CD4-positive, alpha-beta T cell treated with Interleukin-10 for 1 hour (primary cell): ENCODE data around the gene RIT1.
"Not testable (repeated sequence)": the region's sequence is repeated elsewhere in the genome, so short reads cannot be mapped to it uniquely, and the experiment has no call there.

Experiments used
- DNase-seq: peaks from one replicate; pipeline ENCODE4 v3.0.0-alpha.2; 2020

The RIT1 gene

GRCh38 chr1:155933591-155934096 lies 22.5 kb upstream of the RIT1 start:
- DNase-seq: no peak

DNA sequence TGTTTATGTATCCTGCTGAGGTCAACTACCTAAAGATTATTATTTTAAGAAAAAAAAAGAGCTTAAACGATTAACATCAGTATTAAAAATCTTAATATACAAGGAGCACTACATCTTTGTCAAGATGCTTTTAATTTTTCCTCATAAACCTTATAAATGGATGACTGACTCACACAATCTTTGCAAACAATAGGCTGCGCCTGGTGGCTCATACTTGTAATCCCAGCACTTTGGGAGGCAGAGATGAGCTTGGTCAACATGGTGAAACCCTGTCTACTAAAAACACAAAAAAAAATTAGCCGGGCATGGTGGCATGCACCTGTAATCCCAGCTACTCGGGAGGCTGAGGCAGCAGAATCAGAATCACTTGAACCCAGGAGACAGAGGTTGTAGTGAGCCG lies 21.3 kb upstream of the RIT1 start:
- no peak for DNase-seq

- DNase-seq: no peak
Measured at GRCh38 chr1:155932081-155932480, 20.9 kb upstream of the RIT1 start.

GRCh38 chr1:155931332-155932038 lies 20.3 kb upstream of the RIT1 start:
- DNase-seq: no peak

GRCh38 chr1:155930725-155931124 lies 19.6 kb upstream of the RIT1 start:
- not testable (repeated sequence) for DNase-seq

- DNase-seq: no peak
Measured at GRCh38 chr1:155929057-155929456, 17.9 kb upstream of the RIT1 start.

DNA sequence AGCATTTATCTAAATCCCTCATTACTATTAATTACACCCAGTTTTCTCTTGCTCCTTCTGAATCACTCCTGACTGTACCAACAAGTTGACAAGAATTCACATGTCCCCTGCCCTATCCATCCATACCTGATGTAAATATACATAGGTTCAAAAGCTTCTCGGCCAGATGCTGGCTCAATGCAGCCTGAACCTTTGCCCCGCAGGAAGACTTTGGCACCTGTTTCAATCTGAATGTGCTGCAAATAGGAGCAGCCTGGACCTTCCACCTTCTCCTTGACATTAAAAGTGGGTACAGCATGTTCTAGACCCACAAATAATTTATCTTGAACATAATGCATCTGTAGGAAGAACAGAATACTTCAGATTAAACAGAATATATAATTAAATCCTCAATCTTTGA lies 14.4 kb upstream of the RIT1 start:
- no peak for DNase-seq

DNA sequence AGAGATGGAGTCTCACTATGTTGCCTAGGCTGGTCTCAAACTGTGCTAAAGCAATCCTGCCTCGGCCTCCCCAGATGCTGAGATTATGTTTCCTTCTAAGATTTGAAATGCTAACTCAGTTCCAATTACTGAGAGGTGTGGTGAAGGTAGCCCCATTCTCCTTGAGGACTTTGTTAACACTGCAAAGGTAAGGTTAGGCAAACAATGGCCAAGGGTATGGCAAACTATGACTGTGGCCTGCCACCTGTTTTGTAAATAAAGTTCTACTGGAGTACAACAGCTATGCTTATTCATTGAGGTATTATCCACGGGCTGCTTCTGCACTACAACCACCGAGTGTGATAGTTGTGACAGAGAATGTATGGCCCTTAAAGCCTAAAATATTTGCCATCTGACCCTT lies 9.6 kb upstream of the RIT1 start:
- no peak for DNase-seq

- DNase-seq: no peak
Measured at GRCh38 chr1:155919801-155920200, 8.7 kb upstream of the RIT1 start.

DNA sequence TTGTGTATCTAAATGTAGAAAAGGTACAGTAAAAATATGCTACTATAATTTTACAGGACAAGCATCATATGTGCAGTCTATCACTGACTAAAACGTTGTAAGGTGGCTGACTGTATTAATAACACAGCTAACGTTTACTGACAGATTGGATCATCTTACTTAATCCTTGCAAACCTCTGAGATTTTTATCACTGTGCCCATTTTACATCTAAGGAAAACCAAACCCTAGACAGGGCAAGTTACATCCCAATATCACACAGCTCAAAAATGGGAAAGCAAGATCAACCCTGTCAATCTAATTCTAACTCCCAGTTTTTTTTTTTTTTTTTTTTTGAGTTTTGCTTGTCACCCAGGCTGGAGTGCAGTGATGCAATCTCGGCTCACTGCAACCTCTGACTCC lies 7.5 kb upstream of the RIT1 start:
- no peak for DNase-seq

DNA sequence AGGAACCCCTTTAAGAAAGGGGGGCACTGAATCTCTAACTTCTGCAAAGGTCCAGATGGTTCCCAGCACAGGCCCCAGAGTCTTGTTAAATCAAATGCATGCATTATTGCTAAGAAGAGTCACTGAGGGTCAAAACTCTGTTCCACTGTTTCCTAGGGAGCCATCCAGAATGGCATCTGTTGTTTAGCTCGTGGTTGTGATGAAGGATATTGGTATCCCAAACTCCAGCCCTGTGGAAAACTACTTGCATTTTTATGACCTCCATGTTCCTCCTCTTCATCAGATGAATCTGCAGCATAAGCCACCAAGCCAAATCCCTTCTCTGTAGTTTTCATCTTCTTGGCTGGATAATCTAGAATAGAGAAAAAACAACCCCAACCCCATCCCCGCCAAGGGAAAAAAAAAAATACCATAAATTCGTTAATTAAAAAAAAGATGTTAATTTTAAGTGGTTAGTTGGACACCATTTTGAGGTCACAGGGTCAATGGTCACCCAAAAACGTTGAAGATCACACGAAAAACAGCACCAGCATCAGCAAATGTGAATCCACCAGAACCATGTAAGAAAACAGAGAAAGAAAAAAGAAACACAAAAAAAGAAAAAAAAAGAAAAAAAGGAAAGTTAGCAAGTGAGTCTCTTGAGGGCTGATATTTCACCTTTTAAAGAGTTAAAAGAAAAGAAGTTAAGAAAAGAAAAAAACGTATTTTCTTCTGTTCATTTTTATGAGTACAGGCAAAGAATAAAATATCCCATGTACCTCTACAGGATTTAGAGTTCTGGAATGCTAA lies 3.0 kb upstream of the RIT1 start:
- DNase-seq: no peak

DNA sequence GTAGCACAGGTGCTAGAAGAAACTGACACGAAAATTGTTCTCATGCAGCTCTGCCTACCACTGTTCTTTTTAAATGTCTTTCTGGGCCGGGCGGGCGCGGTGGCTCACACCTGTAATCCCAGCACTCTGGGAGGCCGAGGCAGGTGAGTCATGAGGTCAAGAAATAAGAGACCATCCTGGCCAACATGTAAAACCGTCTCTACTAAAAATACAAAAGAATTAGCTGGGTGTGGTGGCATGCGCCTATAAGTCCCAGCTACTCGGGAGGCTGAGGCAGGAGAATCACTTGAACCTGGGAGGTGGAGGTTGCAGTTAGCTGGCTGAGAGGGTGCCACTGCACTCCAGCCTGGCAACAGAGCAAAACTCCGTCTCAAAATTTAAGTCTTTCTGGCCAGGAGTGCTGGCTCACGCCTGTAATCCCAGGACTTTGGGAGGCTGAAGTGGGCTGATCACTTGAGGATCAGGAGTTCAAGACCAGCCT lies 947 bp upstream of the RIT1 start:
- DNase-seq: no peak

- peak; percentile 35 for DNase-seq
Measured at GRCh38 chr1:155910621-155911121, 478 bp downstream of the RIT1 start.

GRCh38 chr1:155909894-155910293 lies 1.3 kb downstream of the RIT1 start:
- peak; percentile 25 for DNase-seq

GRCh38 chr1:155904261-155904660 lies 6.9 kb downstream of the RIT1 start:
- no peak for DNase-seq

DNA sequence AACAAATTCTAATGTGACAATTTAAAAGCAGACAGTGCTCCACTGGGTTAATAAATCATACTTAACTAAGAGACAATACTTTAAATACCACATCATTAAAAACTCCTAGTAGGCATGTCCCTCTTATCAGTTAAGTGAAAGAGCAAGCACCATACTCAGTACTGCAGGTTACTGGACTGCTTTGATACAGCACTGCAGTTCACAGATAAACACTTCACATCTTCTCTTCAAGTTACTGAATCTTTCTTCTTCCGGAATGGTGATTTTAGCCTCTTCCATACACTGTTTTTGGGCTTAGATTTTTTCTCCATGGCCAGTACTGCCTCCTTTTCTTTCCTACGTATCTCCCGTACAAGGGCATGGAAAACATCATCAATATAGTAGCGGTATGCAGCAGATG lies 11.0 kb downstream of the RIT1 start:
- no peak for DNase-seq

DNA sequence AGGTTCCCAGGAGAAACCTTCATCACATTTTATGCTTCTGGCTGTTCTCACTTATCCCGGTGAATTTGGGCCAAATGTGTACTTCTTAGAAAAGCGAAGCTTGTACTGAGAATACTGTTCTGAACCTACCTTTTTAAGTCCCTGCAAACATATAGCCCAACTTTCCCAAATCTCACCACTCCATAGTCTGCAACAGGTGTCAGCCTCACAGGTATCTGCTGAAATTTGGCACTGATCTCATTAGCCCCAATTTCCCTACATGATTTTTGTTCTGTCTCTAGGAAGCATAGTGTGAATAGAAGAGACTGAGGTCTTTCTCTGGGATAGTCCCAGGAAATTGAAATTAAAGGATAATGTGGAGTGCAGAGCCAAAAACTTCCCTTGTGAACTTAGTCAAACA lies 11.5 kb downstream of the RIT1 start:
- no peak for DNase-seq

- DNase-seq: no peak
Measured at GRCh38 chr1:155898888-155899287, 12.3 kb downstream of the RIT1 start.

DNA sequence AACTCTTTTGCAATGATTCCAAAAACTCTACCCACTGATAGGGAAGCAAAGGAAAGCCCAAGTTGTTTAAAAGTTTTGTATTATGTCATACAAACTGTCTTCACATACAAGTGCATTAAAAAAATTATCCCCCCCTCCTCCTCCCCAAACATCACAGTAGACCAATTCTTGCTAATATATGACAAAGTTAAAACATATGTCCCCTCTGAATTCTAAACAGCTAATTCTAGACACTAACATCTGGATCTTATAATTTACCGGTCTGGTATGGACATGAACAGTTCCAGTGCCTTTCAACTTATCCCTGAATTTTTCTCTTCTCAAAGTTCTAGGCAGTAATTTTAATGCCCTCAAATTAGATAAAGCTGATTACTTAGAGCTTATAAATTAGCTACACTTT lies 13.4 kb downstream of the RIT1 start:
- DNase-seq: no peak

DNA sequence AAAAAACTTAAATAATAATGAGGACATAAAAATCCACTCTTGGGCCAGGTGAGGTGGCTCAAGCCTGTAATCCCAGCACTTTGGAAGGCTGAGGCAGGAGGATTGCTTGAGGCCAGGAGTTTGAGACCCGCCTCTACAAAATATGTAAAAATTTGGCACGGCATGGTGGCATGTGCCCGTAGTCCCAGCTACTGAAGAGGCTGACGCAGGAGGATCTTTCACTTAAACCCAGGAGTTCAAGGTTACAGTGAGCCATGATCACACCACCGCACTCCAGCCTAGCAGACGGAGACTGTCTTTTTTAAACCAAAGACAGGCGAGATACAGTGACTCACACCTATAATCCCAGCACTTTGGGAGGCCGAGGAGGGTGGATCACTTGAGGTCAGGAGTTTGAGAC lies 14.7 kb downstream of the RIT1 start:
- DNase-seq: not testable (repeated sequence)

DNA sequence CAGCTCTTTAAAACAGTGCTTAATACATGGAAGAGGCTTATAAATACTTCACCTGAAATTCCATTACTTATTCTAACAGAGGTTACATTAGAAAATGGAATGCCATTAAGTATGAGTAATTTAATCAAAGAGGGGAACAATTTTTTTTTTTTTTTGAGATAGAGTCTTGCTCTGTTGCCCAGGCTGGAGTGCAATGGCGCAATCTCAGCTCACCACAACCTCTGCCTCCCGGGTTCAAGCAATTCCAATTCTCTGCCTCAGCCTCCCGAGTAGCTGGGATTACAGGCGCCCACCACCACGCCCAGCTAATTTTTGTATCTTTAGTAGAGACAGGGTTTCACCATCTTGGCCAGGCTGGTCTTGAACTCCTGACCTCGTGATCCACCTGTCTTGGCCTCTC lies 15.5 kb downstream of the RIT1 start:
- not testable (repeated sequence) for DNase-seq

- peak; percentile 38 for DNase-seq
Measured at GRCh38 chr1:155893389-155894142, 17.6 kb downstream of the RIT1 start.

DNA sequence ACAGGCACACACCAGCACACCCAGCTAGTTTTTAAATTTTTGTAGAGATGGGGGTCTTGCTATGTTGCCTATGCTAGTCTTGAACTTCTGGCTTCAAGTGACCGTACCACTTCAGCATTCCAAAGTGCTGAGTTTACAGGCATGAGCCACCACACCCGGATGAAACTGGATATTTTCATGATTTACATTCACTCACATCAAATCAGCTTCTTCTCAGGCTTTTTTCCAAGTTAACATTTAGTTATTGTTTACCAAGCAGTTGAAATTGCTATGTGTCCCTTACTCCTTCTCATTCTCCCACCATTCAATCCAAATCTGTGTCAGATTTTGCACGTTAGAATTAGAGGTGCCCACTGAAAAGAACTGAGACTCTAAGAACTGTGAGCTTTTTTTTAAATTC lies 18.4 kb downstream of the RIT1 start:
- no peak for DNase-seq
